B cell (primary cell): ENCODE results near the gene SPECC1.

ENCODE experiments used
- CTCF ChIP-seq: fragments of 200-600 bp; IDR thresholded peaks from one replicate; pipeline ENCODE4 v1.8.0; 2022; ENCODE audit warnings: antibody characterized with exemption, mild to moderate bottlenecking
- EZH2 ChIP-seq: IDR thresholded peaks from 2 replicates; pipeline ENCODE4 v1.6.1; 2012; ENCODE audit warnings: borderline replicate concordance, low read depth, mild to moderate bottlenecking, moderate library complexity, low read length; ENCODE audit not compliant: insufficient read depth, poor library complexity, severe bottlenecking

- no peak for TF ChIP-seq CTCF
- no peak for TF ChIP-seq EZH2
Observed at GRCh38 chr17:20241855-20242254, 232.7 kb downstream of the SPECC1 start.
